DMS 273 (cell line): Measurements from ENCODE around the gene CPN1.
"Not testable (repeated sequence)": the region's sequence is repeated elsewhere in the genome, so short reads cannot be mapped to it uniquely, and the experiment has no call there.

Experiments used
- DNase-seq: peaks from one replicate; lab custom pipeline; 2025; ENCODE audit not compliant: unreplicated experiment; lab: John Stamatoyannopoulos, UW

The CPN1 gene

DNA sequence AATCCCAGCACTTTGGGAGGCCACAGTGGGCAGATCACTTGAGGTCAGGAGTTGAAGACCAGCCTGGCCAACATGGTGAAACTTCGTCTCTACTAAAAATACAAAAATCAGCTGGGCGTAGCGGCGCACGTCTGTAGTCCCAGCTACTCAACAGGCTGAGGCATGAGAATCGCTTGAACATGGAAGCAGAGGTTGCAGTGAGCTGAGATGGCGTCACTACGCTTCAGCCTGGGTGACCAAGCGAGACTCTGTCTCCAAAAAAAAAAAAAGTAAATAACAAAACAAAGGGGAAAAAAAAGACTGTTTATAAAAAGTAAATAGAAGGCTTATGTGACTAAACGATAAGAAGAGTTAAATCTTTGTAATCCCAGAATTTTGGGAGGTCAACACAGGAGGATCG is 56.9 kb downstream of the CPN1 start:
- no peak for DNase-seq

DNA sequence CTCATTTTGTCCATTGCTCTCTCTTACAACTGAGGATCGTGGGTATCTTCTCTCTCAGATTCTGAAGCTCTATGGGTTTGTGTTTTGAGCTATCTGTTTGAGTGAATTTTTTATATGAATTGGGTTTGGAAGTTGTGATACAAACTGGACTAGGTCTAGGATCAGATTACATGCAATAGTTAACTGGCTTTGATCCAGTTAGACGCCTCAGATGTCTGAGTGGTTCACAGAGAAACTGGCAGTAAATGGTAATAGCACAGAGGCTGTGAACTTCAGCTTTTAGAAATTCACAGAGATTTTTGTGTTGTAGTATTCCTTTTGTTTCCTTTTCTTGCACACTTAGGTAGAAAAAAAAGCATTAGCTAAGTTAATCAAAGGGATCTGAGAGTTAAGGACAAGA is 59.3 kb downstream of the CPN1 start:
- DNase-seq, result peak; percentile 65

DNA sequence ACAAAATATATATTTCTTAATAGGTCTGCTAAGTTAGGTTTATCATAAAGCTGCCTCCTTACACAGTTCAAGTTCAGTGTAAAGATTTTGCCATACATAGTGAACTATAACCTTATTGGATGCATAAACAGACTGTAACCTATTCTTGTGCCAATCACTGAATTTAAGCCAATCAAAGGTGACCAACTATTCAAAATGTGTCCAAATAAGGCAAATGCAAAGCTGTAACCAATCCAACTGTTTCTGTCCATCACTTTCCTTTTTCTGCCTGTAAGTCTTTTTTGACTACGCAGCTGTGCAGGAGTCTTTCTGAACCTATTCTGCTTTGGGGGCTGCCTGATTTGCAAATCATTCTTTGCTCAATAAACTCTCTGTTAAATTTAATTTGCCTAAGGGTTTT is 60.3 kb downstream of the CPN1 start:
- peak; percentile 75 for DNase-seq

DNA sequence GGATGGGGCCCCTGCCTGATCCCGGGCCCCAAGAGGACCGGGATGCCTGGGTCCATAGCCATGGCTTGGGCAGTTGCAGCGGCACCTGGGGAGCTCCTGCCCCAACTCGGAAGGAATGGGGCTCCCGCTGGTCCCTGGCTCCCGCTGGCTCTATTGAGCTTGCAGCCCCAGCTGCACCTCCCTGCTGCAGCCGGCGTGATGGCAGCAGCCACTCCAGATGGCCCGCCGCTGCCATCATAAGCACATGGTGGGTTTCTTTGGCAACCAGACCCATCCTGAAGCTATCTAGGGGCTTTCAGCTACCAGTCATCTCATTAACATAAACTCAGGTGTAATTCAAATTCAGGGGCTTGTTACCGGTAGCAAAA is 60.8 kb downstream of the CPN1 start:
- DNase-seq, result peak; percentile 86

DNA sequence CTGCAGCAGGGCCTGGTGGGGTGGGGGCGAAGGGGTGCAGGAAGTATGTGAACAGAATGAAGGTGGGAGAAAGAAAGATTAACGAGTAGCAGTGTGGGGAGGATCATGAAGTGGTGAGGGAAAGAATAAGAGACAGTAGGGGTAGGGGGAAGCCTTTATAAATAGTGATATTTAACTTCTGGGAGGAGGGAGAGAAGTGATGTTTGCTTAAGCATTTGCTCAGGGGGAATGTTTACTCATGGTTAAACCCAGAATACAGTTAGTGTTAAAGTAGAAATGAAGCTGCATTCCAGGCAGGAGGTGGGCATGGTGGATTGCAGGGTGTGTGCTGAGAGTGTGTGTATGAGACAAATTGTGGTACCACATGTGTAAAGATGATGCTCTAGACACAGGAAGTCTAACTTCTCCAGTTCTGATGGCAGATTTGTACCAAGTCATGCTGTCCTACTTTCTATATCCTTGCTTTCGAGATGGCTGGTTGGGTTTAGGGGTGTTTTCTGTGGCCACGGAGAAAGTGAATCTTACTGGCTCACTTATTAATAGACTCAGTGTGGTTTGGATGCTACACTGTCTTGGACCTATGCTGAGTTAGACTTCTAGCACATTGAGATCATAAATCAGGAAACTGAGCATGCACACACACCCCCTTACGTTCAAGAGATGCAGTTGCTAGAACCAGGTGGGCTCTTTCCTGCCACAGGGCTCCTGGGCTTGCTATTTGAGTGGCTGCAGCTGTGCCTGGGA is 61.4 kb downstream of the CPN1 start:
- peak; percentile 73 for DNase-seq

DNA sequence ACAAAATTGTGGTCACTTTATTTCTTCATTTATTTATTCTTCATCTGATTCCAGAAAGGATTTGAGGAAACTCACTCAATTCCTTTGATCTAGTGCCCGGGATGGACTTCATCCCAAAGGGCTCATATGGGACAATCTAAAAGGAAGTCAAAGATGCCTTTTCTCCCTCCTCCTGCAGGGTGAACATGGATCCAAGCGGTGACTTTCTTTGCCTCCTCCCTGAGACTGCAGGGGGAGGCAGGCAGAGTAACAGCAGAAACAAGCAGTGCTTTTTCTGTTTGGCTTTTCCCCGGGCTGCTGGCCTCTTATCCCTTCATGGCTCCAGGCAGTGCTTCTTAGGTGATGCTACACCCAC is 61.9 kb downstream of the CPN1 start:
- peak; percentile 56 for DNase-seq

DNA sequence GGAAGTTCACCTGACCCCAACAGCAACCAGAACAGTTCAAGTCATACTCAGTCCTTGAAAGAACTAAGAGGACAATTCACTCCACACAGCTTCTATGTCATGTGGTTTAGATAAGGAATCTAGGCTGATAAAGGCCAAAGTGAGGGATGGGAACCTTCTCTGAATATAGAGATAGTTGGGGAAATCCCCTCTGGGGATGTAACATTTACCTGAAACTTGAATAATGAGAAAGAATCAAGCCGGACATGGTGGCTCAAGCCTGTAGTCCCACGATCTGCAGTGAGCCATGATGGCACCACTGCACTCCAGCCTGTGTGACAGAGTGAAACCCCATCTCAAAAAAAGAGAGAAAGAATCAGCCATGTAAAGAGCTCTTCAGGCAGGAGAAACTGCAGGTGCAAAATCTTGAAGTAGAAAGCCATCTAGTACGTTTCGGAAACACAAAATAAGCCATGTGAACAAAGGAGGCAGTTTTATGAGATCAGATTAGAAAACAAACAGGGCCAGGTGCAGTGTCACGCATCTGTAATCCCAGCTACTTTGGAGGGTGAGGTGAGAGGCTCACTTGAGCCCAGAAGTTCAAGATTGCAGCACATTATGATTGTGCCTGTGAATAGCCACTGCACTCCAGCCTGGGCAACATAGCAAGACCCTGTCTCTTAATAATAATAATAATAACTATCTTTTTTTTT is 67.5 kb downstream of the CPN1 start:
- DNase-seq, result no peak

DNA sequence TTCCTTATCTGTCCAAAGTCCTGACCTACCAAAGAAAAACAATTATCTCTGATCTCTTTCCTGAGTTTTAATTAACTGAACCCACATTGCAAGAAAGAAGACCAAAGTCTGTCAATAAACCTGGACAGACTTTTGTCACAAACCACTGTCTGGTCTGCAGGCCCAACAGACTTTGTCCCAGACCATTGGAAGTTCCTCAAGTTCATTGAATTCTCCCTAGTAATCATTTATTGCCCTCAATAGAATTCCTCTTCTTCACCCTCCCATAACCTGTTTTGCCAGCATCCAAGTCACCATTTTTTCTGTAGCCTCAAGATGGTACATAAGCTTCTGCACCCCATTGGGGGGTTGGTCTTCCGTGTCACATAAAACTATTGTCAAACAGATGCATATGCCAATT is 68.0 kb downstream of the CPN1 start:
- DNase-seq, result no peak

DNA sequence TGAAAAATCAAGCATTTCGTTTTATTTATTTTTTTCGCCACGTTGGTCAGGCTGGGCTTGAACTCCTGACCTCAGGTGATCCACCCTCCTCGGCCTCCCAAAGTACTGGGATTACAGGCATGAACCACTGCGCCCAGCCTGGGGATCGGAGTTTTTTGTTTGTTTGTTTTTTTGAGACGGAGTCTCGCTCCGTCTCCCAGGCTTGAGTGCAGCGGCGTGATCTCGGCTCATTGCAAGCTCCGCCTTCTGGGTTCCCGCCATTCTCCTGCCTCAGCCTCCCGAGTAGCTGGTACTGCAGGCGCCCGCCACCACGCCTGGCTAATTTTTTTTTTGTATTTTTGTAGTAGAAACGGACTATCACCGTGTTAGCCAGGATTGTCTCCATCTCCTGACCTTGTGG is 69.8 kb downstream of the CPN1 start:
- DNase-seq, result not testable (repeated sequence)

DNA sequence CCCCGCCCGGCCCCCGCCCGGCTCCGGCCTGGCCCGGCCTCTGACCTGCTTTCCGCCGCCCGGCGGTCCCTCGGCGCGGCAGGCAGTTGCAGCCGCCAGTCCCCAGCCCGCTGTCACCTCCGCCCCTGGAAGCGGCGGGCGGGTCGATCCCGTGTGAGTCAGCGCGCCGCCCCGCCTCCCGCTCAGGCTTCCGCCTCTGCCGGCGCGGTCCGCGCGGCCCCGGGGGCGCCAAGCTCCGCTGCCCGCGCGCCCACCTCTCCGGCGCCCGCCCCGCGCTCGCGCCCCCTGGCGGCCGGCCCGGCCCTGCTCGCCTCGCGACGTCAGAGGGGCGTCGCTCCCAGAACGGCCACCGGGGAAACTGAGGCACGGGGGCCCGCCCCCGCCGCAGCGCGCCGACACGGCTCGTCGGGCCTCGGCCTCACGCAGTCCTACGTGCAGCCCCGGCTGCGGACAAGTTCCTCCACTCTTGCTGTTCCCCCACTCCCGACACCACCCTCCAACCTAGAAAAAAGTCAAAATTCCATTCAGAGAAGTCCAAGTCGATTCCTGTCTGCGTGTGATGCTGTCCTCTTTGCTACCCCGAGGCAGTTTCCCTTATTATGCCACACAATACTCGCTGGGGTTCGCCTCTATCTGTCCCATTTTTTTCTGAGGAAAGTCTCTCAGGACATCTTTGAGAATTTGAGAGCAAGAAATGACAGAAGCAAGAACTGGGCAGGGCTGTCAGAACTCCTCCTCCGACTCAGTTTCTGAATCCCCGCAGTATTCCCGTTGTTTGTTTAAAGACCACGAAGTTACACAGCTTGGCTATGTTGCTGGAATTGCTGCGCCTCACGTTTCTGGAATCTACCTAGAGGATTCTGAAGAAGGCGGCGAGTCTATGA is 71.6 kb downstream of the CPN1 start, which contains the start of gene DNMBP:
DNMBP (minus strand) TSS at position 155 of the 884 bp plus-strand sequence. CDS start 37,823 bp downstream, outside the sequence.
- peak; percentile 92 for DNase-seq

DNA sequence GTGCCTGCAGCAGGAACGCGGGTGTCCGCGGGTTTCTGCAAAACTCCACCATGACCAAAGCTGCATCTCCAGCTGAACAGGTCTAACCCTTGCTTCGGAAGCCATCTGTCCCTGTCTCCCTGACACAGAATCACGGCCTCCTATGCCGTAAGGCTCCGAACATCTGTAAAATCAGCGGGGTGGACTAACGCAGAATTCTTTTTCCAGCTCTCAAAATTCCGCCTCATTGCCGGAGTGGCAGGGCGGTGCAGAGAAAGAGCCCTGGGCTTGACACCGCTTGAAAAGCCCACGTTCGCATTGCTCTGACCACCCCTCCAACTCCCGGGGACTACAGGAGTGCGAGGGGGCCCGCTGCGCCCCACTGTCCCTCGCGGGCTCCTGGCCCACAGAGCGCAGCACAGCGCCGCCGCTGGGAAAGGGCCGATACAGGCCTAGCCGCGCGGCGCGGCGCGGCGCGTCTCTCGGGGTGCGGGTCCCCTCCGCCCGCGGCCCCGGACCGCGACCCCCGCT is 72.3 kb downstream of the CPN1 start:
- DNase-seq, result peak; percentile 83

DNA sequence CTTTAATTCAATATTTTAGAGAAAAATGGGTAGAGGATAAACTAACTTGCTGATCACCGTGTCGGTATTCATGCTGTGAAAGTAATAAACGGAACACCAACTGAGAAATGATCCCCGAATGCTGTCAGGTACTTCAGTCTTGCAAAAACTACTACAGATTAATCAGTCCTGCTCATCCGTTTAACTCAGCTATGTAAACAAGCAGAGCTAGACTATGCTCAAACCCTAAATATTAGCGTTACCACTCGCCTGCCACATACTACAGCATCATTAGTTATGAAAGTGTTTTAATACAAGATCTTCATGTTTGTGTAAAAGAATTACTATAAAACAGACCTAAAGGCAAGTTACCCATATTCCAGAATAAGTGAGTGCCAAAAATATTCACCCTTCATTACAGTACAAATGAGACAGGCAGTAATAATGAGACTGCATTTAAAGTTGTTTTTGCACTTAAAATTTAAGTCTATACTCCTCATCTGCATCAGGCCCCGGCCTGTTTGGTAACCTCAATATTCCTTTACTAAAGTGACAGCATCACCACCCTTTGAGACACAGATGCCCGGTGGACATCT is 72.9 kb downstream of the CPN1 start:
- peak; percentile 19 for DNase-seq

DNA sequence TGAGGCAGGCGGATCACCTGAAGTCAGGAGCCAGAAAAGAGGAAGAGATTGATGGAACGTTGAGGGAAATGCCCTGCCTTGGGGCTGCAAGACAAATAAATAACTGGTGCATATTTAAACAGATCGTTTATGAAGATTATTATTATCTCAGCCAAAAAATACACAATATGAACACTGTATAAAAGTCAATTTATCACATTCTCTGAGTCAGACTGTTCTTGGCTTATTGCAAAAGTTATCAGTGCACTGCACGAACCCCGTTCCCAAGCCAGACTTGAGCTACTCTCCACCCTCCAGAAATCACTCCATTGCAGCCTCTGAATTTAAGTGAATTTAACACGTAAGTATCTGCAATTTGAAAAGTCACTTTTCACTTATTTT is 73.5 kb downstream of the CPN1 start:
- peak; percentile 10 for DNase-seq

DNA sequence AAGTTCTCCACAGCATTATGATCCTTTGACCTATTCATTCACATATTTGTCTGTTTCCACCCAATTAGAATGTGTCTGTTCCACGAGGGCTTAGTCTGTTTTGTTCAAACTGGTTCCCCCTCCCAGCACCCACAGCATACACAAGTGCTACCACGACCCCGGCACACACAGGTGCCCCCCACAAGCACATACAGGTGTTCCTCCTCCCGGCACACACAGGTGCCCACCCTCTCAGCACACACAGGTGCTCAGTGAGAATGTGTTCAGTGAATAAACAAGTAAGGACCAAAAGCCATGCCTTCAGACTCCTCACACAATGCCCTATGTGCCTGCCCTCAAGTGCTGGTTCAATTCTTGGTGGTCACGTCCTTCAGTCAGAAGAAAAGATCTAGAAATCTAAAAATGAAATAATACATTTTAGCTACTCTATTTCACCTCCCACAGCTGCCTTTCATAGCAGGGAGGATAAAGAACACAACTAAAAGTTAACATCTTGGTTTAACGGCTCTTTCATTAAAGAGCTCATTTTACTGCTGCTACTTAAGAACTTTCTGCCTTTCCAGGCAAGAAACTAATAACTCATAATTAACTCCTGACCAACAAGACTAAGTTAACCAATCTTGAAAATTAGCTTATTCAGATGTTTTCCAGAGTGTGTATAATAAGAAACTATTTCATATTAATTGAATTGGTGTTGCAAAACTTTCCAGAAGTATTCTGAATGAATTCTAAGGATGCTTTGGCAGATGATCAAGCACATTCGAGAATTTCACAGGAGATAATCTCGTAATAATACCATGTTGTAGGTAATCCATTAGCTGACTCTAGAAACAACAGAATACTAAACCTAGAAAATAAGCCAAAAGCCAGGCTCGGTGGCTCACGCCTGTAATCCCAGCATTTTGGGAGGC is 74.2 kb downstream of the CPN1 start:
- no peak for DNase-seq

DNA sequence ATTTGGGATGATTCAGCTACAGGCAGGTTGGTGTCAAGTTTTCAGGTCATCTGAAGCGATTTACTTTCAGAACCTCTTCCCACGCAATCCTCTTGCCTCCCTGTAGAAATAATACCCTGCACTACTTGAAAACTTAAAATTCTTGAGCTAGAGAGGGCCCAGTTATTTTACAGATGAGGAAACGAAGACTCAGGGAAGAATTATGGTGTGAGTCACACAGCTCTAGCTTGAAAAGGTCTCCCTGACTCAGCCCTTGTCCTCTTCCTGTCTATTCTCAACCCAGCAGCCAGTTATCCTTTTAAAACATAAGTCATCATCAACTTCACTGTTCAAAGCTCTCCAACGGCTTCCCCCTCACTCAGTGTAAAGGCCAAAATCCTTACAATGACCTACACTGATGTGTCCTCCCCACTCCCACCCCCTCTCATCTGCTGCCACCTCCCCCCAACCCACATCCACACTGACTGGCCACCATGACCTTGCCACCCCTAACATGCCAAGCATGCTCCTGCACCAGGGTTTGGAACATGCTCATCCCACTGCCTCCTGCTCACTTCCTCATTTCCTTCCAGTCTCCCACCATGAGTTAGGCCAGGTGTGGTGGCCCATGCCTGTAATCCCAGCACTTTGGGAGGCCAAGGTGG is 75.3 kb downstream of the CPN1 start:
- peak; percentile 9 for DNase-seq

DNA sequence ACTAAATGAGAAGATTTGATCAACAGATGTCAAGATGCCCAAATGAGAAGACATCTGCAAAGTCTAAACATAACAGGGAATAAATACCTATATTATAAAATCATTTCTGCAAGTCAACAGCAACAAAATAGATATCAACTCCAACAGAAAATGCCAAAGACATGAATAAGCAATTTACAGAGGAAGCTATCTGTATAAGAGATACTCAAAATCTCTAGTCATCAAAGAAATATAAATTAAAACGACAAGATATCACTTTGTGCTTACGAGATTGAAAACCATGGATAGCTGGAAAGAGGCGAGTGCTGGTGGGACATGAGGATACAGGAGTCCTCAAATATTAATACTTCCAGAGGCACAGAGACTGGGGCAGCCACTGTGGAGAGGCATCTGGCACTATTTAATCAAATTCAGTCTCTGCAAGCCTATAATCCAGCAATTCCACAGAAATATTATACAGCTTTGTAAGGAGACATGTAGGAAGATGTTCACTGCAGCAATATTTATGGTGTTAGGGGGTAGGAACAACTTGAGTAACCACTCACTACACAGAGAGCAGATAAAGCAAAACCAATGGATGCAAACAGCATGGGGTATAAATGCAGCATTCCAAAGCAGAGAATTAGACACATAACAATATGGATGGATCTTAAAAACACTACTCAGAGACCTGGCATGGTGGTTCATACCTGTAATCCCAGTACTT is 76.7 kb downstream of the CPN1 start:
- DNase-seq, result no peak

DNA sequence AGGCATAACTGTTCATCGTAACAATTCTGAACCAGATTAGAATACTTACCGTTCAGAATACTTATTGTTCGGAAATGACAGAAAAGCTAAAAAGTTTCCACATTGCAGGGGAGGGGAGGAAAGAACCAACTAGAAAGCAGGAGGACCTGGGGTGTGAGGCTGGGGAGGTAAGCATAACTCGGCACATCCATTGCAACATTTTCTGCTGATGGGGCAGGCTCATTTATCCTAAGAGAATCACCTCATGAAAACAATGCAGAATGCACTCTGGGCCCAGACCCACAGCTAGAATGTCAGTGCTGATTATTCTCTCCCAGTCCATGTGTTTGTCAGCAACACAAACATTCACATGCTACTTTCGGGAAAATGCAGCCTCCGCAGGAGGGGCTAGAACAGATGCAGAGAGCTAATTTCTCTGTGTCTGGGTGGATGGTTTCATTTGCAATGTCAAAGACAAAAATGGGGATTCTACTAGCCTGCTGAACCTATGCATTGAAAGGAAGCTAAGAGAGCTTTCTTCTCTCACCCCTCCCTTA is 81.5 kb downstream of the CPN1 start:
- DNase-seq, result no peak

DNA sequence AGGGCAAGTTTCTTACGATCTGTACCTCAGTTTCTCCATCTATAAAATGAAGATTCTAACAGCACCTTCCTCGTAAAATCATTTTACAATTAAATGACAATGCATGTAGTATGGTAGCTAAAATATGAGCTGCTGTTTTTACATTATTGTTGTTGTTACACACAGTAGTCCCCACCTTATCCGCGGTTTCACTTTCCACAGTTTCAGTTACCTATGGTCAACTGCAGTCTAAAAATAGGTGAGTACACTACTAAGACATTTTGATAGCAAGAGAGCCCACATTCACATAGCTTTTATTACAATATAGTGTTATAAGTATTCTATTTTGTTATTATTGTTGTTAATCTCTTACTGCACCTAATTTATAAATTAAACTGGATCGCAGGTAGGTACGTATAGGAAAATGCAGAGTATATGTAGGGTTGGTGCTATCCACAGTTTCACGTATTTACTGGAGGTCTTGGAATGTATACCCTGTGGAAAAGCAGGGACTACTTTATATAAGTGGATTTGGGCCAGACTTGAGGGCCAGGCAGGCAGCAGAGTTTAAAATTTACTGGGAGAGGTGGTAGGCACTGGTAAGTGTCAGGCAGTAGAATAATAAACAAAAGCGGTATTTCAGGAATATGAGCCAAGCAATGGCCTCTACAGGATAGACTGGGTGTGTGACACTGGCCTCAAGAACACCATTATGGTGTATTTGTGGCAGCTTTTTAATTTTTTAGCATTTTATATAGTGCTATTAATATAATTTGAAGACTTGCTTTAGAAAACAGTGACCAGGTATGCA is 82.2 kb downstream of the CPN1 start:
- no peak for DNase-seq
